OCI-LY3 (cell line): ENCODE data around the gene TRIM7.

Experiments used
- CTCF ChIP-seq: fragments of 200-600, 300-600 bp; sonication (generic); IDR thresholded peaks from 2 replicates; pipeline ENCODE4 v1.5.1; 2014; ENCODE audit warnings: antibody characterized with exemption, low read length, low read depth
- EZH2phosphoT487 ChIP-seq: fragments of 200-600 bp; shearing (Covaris generic); IDR thresholded peaks from 2 replicates; pipeline ENCODE4 v1.6.1; 2018; ENCODE audit warnings: antibody characterized with exemption, mixed run types, low read depth

- TF ChIP-seq CTCF, result no peak
- no peak for TF ChIP-seq EZH2phosphoT487
Observed at GRCh38 chr5:181166812-181167733, 37.9 kb downstream of the TRIM7 start.
